GM23338 (cell line): ENCODE measurements around the gene DPP3. TPM values are rescaled to one million over a fixed set of nuclear protein-coding genes. Genes with fewer than 3 reads are reported as not detected.
A peak's percentile ranks its signal among the peaks of the same experiment; 100 is the strongest.

Experiments used
- ATAC-seq: fragments of 200-7000 bp; cut with Tn5 transposase; 3 replicates; pipeline ENCODE4 v1.9.1; 2020
- DNase-seq: peaks from one replicate; pipeline ENCODE4 v3.0.0-alpha.2; 2015; ENCODE audit warnings: low spot score
- H2AFZ ChIP-seq: fragments of 200-600 bp; sonication (generic); 2 replicates; pipeline ENCODE4 v1.8.0; 2016; ENCODE audit warnings: antibody characterized with exemption, mild to moderate bottlenecking, moderate library complexity
- H3F3A ChIP-seq: fragments of 200-600 bp; sonication (generic); replicated peaks from 2 replicates; pipeline ENCODE4 v1.8.0; 2017; ENCODE audit warnings: antibody characterized with exemption, mixed run types, low read depth
- H3K27ac ChIP-seq: fragments of 200-600 bp; sonication (generic); 2 replicates; pipeline ENCODE4 v1.6.1; 2016; ENCODE audit warnings: low read depth
- H3K27me3 ChIP-seq: fragments of 200-600 bp; sonication (generic); 2 replicates; pipeline ENCODE4 v1.8.0; 2016; ENCODE audit warnings: mild to moderate bottlenecking, mixed run types, moderate library complexity; ENCODE audit not compliant: insufficient read depth
- H3K36me3 ChIP-seq: fragments of 200-600 bp; sonication (generic); 2 replicates; pipeline ENCODE4 v1.8.0; 2016; ENCODE audit warnings: mild to moderate bottlenecking; ENCODE audit not compliant: insufficient read depth
- H3K4me1 ChIP-seq: fragments of 200-600 bp; sonication (generic); 2 replicates; pipeline ENCODE4 v1.8.0; 2016; ENCODE audit warnings: mild to moderate bottlenecking, moderate library complexity; ENCODE audit not compliant: insufficient read depth
- H3K4me2 ChIP-seq: fragments of 200-600 bp; sonication (generic); 2 replicates; pipeline ENCODE4 v1.7.1; 2017; ENCODE audit warnings: mixed run types
- H3K4me3 ChIP-seq: fragments of 200-600 bp; sonication (generic); 2 replicates; pipeline ENCODE4 v1.6.1; 2016; ENCODE audit warnings: mixed run types
- H3K79me2 ChIP-seq: fragments of 200-600 bp; sonication (generic); replicated peaks from 2 replicates; pipeline ENCODE4 v1.8.0; 2017; ENCODE audit warnings: mild to moderate bottlenecking; ENCODE audit not compliant: insufficient read depth
- H3K9me2 ChIP-seq: fragments of 200-600 bp; sonication (generic); 2 replicates; pipeline ENCODE4 v1.8.0; 2017; ENCODE audit not compliant: insufficient read depth
- H4K20me1 ChIP-seq: fragments of 200-600 bp; sonication (generic); replicated peaks from 2 replicates; pipeline ENCODE4 v1.8.0; 2017; ENCODE audit warnings: mild to moderate bottlenecking; ENCODE audit not compliant: insufficient read depth
- H3K27ac Mint-ChIP-seq: 2 replicates; pipeline ENCODE4 v1.8.0; 2020; ENCODE audit warnings: inconsistent platforms, mild to moderate bottlenecking, moderate library complexity, mixed read lengths
- H3K27me3 Mint-ChIP-seq: 3 replicates; pipeline ENCODE4 v1.8.0; 2022; ENCODE audit warnings: low read depth, mild to moderate bottlenecking, moderate library complexity, mixed read lengths, inconsistent platforms; ENCODE audit not compliant: insufficient read depth, poor library complexity
- H3K36me3 Mint-ChIP-seq: 3 replicates; pipeline ENCODE4 v1.8.0; 2021; ENCODE audit warnings: low read depth, mild to moderate bottlenecking, inconsistent platforms, moderate library complexity, mixed read lengths
- H3K4me1 Mint-ChIP-seq: 3 replicates; pipeline ENCODE4 v1.8.0; 2020; ENCODE audit warnings: mild to moderate bottlenecking, inconsistent platforms, mixed read lengths
- H3K4me3 Mint-ChIP-seq: 3 replicates; pipeline ENCODE4 v1.8.0; 2021; ENCODE audit warnings: moderate library complexity, mild to moderate bottlenecking, inconsistent platforms, mixed read lengths
- H3K9me3 Mint-ChIP-seq: 3 replicates; pipeline ENCODE4 v1.8.0; 2020; ENCODE audit warnings: moderate library complexity, mild to moderate bottlenecking, inconsistent platforms, mixed read lengths
- CREB1 ChIP-seq: fragments of 250-450 bp; sonication (Bioruptor Pico); IDR thresholded peaks from 2 replicates; pipeline ENCODE4 v1.5.0; 2020; ENCODE audit warnings: low read depth, mild to moderate bottlenecking, moderate library complexity
- EZH2 ChIP-seq: fragments of 200-600 bp; sonication (generic); IDR thresholded peaks from one replicate; pipeline ENCODE4 v1.8.0; 2017; ENCODE audit warnings: antibody characterized with exemption, mild to moderate bottlenecking, low read depth; ENCODE audit not compliant: unreplicated experiment
- JUNB ChIP-seq: IDR thresholded peaks from one replicate; pipeline ENCODE4 v1.6.1; 2016; ENCODE audit warnings: antibody characterized with exemption; ENCODE audit not compliant: unreplicated experiment
- NANOG ChIP-seq: IDR thresholded peaks from 2 replicates; pipeline ENCODE4 v1.6.1; 2016; ENCODE audit warnings: antibody characterized with exemption, borderline replicate concordance
- POLR2AphosphoS5 ChIP-seq: IDR thresholded peaks from 2 replicates; pipeline ENCODE4 v1.6.1; 2016; ENCODE audit warnings: antibody characterized with exemption, low read depth
- STAT1 ChIP-seq: IDR thresholded peaks from one replicate; pipeline ENCODE4 v1.6.1; 2016; ENCODE audit warnings: antibody characterized with exemption; ENCODE audit not compliant: unreplicated experiment
- ZNF114 ChIP-seq: fragments of 250-450 bp; sonication (Bioruptor Pico); IDR thresholded peaks from 2 replicates; pipeline ENCODE4 v1.5.0; 2020; ENCODE audit warnings: mild to moderate bottlenecking, moderate library complexity
- ZNF331 ChIP-seq: fragments of 250-450 bp; sonication (Bioruptor Pico); IDR thresholded peaks from 2 replicates; pipeline ENCODE4 v1.5.0; 2020; ENCODE audit warnings: low read depth, mild to moderate bottlenecking, moderate library complexity
- polyA plus RNA-seq: library from polyadenylated mRNA; unstranded; fragments of >200 nt; fragmentation: Nextera tagmentation; extraction: Ambion mirVana; gene quantifications from 2 replicates; pipeline ENCODE4 v1.2.1, GENCODE V29; 2016
- total RNA-seq: library from RNA; depleted of rRNA; stranded (reverse); fragments of >200 nt; shearing (Covaris generic); gene quantifications from 2 replicates; pipeline ENCODE4 v1.2.3, GENCODE V29; 2014
- TF ChIP-seq, protein P1 (sequence below), 2 experiments: fragments of 200-600 bp in 1 of 2; sonication (generic) in 1 of 2; conservative IDR thresholded peaks; 2 replicates each; pipeline versions ENCODE4 v1.5.1 to v1.6.1; 2016 to 2017; ENCODE audit warnings: antibody characterized with exemption in 2 of 2, low read depth in 2 of 2, mild to moderate bottlenecking in 2 of 2, moderate library complexity in 1 of 2
- TF ChIP-seq, protein P2 (sequence below): IDR thresholded peaks from one replicate; pipeline ENCODE4 v1.6.1; 2018; ENCODE audit warnings: antibody characterized with exemption; ENCODE audit not compliant: unreplicated experiment
- TF ChIP-seq, protein P3 (sequence below): IDR thresholded peaks from 2 replicates; pipeline ENCODE4 v1.6.1; 2016; ENCODE audit warnings: antibody characterized with exemption
- TF ChIP-seq, protein P4 (sequence below): fragments of 250-450 bp; sonication (Bioruptor Pico); IDR thresholded peaks from 2 replicates; pipeline ENCODE4 v1.5.0; 2020; ENCODE audit warnings: mild to moderate bottlenecking, moderate library complexity

Gene DPP3
- total and polyA plus RNA-seq, 2 experiments from 2014 or later = 22.7 to 85.9 TPM

DNA sequence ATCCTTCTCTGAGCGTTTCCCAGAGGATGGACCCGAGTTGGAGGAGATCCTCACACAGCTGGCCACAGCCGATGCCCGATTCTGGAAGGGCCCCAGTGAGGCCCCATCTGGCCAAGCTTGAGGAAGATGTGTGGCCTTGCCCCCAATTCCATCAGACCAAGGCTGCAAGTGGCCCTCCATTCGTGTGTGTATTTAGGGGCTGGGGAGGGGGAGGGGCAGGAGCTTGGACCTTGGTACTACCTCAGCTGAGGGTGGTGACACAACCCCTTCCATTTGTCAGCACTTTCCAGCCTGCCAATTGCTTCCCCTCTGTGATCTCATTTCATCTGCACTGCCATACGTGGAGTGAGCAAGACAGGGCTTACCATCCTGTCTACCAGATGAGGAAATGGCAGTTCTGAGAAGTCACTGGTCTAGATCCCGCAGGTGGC lies 28.9 kb downstream of the DPP3 start:
- H3K4me1 ChIP-seq = peaks cover 6% of the 10 kb centered on the region
- no peak overlapping the region for H3K27ac Mint-ChIP-seq
- H3K79me2 ChIP-seq = peaks cover 9% of the 10 kb centered on the region
- DNase-seq (no peak), ATAC-seq (no peak)
- H3F3A ChIP-seq = 0 out of 2 replicates have a peak, but pooled peaks cover 5% of the 10 kb centered on the region
- no peak overlapping the region; the same call in 2 of the 3 replicates for H3K4me3 Mint-ChIP-seq
- H3K9me3 Mint-ChIP-seq = no peaks in the 10 kb centered on the region
- no peak overlapping the region for H3K4me2 ChIP-seq
- H3K9me2 ChIP-seq = no peaks in the 10 kb centered on the region
- H3K36me3 Mint-ChIP-seq = peaks cover 6% of the 10 kb centered on the region
- no peaks in the 10 kb centered on the region; the same call in 1 of the 2 replicates for H3K36me3 ChIP-seq
- no peak overlapping the region for H2AFZ ChIP-seq
- H3K4me3 ChIP-seq = no peak overlapping the region
- peaks cover 6% of the 10 kb centered on the region for H3K4me1 Mint-ChIP-seq
- H4K20me1 ChIP-seq = 0 out of 2 replicates have a peak, but pooled peaks cover 3% of the 10 kb centered on the region
- no peaks in the 10 kb centered on the region for H3K27me3 ChIP-seq
- 0 out of 2 replicates have a peak overlapping the region, but pooled peaks have one; percentile 39 for H3K27ac ChIP-seq
- peaks cover 6% of the 10 kb centered on the region for H3K27me3 Mint-ChIP-seq
- no peak for TF ChIP-seq NANOG
- no peak for TF ChIP-seq STAT1
- TF ChIP-seq, protein P1, sequence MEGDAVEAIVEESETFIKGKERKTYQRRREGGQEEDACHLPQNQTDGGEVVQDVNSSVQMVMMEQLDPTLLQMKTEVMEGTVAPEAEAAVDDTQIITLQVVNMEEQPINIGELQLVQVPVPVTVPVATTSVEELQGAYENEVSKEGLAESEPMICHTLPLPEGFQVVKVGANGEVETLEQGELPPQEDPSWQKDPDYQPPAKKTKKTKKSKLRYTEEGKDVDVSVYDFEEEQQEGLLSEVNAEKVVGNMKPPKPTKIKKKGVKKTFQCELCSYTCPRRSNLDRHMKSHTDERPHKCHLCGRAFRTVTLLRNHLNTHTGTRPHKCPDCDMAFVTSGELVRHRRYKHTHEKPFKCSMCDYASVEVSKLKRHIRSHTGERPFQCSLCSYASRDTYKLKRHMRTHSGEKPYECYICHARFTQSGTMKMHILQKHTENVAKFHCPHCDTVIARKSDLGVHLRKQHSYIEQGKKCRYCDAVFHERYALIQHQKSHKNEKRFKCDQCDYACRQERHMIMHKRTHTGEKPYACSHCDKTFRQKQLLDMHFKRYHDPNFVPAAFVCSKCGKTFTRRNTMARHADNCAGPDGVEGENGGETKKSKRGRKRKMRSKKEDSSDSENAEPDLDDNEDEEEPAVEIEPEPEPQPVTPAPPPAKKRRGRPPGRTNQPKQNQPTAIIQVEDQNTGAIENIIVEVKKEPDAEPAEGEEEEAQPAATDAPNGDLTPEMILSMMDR (conservative IDR thresholded peaks at IDR 0.05; ENCODE audit: low read depth in 2 of 2) = no peak
- TF ChIP-seq ZNF331 (CRISPR knock-in tag) = no peak
- no peak for TF ChIP-seq ZNF114 (CRISPR knock-in tag)
- TF ChIP-seq JUNB = no peak
- TF ChIP-seq, protein P2, sequence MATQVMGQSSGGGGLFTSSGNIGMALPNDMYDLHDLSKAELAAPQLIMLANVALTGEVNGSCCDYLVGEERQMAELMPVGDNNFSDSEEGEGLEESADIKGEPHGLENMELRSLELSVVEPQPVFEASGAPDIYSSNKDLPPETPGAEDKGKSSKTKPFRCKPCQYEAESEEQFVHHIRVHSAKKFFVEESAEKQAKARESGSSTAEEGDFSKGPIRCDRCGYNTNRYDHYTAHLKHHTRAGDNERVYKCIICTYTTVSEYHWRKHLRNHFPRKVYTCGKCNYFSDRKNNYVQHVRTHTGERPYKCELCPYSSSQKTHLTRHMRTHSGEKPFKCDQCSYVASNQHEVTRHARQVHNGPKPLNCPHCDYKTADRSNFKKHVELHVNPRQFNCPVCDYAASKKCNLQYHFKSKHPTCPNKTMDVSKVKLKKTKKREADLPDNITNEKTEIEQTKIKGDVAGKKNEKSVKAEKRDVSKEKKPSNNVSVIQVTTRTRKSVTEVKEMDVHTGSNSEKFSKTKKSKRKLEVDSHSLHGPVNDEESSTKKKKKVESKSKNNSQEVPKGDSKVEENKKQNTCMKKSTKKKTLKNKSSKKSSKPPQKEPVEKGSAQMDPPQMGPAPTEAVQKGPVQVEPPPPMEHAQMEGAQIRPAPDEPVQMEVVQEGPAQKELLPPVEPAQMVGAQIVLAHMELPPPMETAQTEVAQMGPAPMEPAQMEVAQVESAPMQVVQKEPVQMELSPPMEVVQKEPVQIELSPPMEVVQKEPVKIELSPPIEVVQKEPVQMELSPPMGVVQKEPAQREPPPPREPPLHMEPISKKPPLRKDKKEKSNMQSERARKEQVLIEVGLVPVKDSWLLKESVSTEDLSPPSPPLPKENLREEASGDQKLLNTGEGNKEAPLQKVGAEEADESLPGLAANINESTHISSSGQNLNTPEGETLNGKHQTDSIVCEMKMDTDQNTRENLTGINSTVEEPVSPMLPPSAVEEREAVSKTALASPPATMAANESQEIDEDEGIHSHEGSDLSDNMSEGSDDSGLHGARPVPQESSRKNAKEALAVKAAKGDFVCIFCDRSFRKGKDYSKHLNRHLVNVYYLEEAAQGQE = no peak
- TF ChIP-seq CREB1 = no peak
- TF ChIP-seq EZH2 = no peak
- TF ChIP-seq POLR2AphosphoS5 = no peak
- TF ChIP-seq, protein P3, sequence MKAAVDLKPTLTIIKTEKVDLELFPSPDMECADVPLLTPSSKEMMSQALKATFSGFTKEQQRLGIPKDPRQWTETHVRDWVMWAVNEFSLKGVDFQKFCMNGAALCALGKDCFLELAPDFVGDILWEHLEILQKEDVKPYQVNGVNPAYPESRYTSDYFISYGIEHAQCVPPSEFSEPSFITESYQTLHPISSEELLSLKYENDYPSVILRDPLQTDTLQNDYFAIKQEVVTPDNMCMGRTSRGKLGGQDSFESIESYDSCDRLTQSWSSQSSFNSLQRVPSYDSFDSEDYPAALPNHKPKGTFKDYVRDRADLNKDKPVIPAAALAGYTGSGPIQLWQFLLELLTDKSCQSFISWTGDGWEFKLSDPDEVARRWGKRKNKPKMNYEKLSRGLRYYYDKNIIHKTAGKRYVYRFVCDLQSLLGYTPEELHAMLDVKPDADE = no peak
- TF ChIP-seq, protein P4, sequence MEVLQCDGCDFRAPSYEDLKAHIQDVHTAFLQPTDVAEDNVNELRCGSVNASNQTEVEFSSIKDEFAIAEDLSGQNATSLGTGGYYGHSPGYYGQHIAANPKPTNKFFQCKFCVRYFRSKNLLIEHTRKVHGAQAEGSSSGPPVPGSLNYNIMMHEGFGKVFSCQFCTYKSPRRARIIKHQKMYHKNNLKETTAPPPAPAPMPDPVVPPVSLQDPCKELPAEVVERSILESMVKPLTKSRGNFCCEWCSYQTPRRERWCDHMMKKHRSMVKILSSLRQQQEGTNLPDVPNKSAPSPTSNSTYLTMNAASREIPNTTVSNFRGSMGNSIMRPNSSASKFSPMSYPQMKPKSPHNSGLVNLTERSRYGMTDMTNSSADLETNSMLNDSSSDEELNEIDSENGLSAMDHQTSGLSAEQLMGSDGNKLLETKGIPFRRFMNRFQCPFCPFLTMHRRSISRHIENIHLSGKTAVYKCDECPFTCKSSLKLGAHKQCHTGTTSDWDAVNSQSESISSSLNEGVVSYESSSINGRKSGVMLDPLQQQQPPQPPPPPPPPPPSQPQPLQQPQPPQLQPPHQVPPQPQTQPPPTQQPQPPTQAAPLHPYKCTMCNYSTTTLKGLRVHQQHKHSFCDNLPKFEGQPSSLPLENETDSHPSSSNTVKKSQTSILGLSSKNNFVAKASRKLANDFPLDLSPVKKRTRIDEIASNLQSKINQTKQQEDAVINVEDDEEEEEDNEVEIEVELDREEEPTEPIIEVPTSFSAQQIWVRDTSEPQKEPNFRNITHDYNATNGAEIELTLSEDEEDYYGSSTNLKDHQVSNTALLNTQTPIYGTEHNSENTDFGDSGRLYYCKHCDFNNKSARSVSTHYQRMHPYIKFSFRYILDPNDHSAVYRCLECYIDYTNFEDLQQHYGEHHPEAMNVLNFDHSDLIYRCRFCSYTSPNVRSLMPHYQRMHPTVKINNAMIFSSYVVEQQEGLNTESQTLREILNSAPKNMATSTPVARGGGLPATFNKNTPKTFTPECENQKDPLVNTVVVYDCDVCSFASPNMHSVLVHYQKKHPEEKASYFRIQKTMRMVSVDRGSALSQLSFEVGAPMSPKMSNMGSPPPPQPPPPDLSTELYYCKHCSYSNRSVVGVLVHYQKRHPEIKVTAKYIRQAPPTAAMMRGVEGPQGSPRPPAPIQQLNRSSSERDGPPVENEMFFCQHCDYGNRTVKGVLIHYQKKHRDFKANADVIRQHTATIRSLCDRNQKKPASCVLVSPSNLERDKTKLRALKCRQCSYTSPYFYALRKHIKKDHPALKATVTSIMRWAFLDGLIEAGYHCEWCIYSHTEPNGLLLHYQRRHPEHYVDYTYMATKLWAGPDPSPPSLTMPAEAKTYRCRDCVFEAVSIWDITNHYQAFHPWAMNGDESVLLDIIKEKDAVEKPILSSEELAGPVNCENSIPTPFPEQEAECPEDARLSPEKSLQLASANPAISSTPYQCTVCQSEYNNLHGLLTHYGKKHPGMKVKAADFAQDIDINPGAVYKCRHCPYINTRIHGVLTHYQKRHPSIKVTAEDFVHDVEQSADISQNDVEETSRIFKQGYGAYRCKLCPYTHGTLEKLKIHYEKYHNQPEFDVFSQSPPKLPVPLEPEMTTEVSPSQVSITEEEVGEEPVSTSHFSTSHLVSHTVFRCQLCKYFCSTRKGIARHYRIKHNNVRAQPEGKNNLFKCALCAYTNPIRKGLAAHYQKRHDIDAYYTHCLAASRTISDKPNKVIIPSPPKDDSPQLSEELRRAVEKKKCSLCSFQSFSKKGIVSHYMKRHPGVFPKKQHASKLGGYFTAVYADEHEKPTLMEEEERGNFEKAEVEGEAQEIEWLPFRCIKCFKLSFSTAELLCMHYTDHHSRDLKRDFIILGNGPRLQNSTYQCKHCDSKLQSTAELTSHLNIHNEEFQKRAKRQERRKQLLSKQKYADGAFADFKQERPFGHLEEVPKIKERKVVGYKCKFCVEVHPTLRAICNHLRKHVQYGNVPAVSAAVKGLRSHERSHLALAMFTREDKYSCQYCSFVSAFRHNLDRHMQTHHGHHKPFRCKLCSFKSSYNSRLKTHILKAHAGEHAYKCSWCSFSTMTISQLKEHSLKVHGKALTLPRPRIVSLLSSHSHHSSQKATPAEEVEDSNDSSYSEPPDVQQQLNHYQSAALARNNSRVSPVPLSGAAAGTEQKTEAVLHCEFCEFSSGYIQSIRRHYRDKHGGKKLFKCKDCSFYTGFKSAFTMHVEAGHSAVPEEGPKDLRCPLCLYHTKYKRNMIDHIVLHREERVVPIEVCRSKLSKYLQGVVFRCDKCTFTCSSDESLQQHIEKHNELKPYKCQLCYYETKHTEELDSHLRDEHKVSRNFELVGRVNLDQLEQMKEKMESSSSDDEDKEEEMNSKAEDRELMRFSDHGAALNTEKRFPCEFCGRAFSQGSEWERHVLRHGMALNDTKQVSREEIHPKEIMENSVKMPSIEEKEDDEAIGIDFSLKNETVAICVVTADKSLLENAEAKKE (CRISPR knock-in tag) = no peak
